Measurements from ENCODE around the gene PRF1. TPM values are rescaled to one million over a fixed set of nuclear protein-coding genes. Genes with fewer than 3 reads are reported as not detected.
"Not testable (repeated sequence)": the region's sequence is repeated elsewhere in the genome, so short reads cannot be mapped to it uniquely, and the experiment has no call there.

The PRF1 gene
- total and polyA plus RNA-seq, 8 donors = under 0.01 to 11.0 (median 1.4) TPM; not detected in 1

- intact Hi-C loops (cut with DNase I; ENCODE audit: low total_unique reads) = no loop called here
- 56 to 67% (median 59%) methylated on average over 4 of the region's 4 CpGs for WGBS, 5 donors
- no peaks in the 10 kb centered on the region for H3K4me1 ChIP-seq
- DNase-seq = no peak
- no peaks in the 10 kb centered on the region for H3K27me3 ChIP-seq
- H3K4me3 ChIP-seq = no peak overlapping the region
- H3K36me3 ChIP-seq = no peaks in the 10 kb centered on the region
- no peak overlapping the region for H3K27ac ChIP-seq
- peaks cover 0 to 10% (median 6%) of the 10 kb centered on the region in 4 donors for H3K9me3 ChIP-seq
- TF ChIP-seq EP300 (IDR thresholded peaks at IDR 0.05) (no peak), CTCF (IDR thresholded peaks at IDR 0.05) (no peak), POLR2AphosphoS5 (IDR thresholded peaks at IDR 0.05) (no peak), POLR2A (IDR thresholded peaks at IDR 0.05) (no peak)
Measured at GRCh38 chr10:70634011-70634410, 31.5 kb upstream of the PRF1 start.

GRCh38 chr10:70631735-70632134 is 29.2 kb upstream of the PRF1 start:
- intact Hi-C loops (cut with DNase I; ENCODE audit: low total_unique reads); H3K27me3 ChIP-seq; H3K4me3 ChIP-seq; H3K4me1 ChIP-seq; H3K9me3 ChIP-seq; H3K27ac ChIP-seq; DNase-seq; H3K36me3 ChIP-seq: not testable (repeated sequence)
- 56 to 80% (median 62%) methylated on average over 1 to 2 of the region's 6 CpGs for WGBS, 5 donors

- Histone ChIP-seq H3K36me3 (no peaks in the 10 kb centered on the region), H3K27me3 (no peaks in the 10 kb centered on the region), H3K4me3 (no peak overlapping the region), H3K27ac (no peak overlapping the region), H3K9me3 (peaks cover 0 to 10% (median 6%) of the 10 kb centered on the region in 4 donors), H3K4me1 (no peaks in the 10 kb centered on the region)
- DNase-seq = no peak
- intact Hi-C loops (cut with DNase I; ENCODE audit: low total_unique reads) = no loop called here
- TF ChIP-seq EP300 (IDR thresholded peaks at IDR 0.05) (no peak), POLR2AphosphoS5 (IDR thresholded peaks at IDR 0.05) (no peak), POLR2A (IDR thresholded peaks at IDR 0.05) (no peak), CTCF (IDR thresholded peaks at IDR 0.05) (no peak)
- 59 to 75% (median 63%) methylated on average over 1 of the region's 1 CpG for WGBS, 5 donors
Measured at GRCh38 chr10:70629338-70629737, 26.8 kb upstream of the PRF1 start.

GRCh38 chr10:70626056-70626455 is 23.5 kb upstream of the PRF1 start:
- H3K27ac ChIP-seq = no peak overlapping the region
- no peaks in the 10 kb centered on the region for H3K27me3 ChIP-seq
- no peak for DNase-seq
- no peaks in the 10 kb centered on the region for H3K4me1 ChIP-seq
- peaks cover 0 to 10% (median 6%) of the 10 kb centered on the region in 4 donors for H3K9me3 ChIP-seq
- no peaks in the 10 kb centered on the region for H3K36me3 ChIP-seq
- no peak for TF ChIP-seq CTCF (IDR thresholded peaks at IDR 0.05)
- no peak for TF ChIP-seq POLR2AphosphoS5 (IDR thresholded peaks at IDR 0.05)
- no peak for TF ChIP-seq POLR2A (IDR thresholded peaks at IDR 0.05)
- TF ChIP-seq EP300 (IDR thresholded peaks at IDR 0.05) = no peak
- H3K4me3 ChIP-seq = no peak overlapping the region
- intact Hi-C loops (cut with DNase I; ENCODE audit: low total_unique reads) = no loop called here

DNA sequence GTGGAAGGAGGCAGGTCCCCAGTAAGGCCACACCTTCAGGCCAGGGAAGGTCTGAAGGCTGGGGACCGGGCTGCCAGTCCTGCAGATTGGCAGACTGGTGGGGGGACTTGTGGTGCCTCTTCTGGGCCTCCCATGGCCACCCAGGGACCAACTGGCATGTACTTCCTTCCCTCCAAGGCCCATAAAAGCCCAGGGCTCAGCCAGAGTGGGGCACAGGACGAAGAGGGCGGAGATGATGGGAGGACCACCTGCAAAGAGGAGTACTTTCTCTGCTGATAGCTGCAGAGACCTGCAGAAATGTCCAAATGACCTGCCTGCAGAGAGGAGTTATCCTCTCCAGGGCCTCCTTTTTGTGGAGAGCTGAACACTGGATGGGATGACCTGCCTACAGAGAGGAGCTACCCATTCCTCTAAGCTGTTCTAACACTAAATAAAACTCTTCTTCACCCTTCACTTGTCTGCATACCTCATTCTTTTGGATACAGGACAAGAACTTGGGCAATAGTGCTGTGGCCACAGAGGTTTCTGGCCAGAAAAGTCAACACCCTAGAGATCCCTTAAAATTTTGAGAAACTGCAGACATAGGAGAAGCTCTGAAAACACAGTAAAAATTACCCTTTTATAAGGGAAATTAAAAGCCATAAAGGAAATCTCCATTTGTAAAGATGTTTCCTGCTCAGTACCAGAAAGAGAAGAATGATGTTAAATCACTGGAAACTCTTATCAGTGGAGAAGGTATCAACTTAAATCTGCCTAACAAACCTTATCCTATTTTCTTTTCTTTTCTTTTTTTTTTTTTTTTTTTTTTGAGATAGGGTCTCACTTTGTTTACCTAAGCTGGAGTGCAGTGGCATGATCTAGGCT is 20.7 kb upstream of the PRF1 start:
- TF ChIP-seq EP300 (IDR thresholded peaks at IDR 0.05) (no peak), POLR2A (IDR thresholded peaks at IDR 0.05) (no peak), POLR2AphosphoS5 (IDR thresholded peaks at IDR 0.05) (no peak), CTCF (IDR thresholded peaks at IDR 0.05) (no peak)
- no peaks in the 10 kb centered on the region for H3K27me3 ChIP-seq
- H3K27ac ChIP-seq = peak overlapping the region in 1 of 5 donors; percentile 8
- 83 to 92% (median 87%) methylated on average over 2 to 3 of the region's 3 CpGs for WGBS, 5 donors
- intact Hi-C loops (cut with DNase I; ENCODE audit: low total_unique reads) = no loop called here
- DNase-seq = no peak
- no peak overlapping the region for H3K4me3 ChIP-seq
- peaks cover 0 to 14% (median 4%) of the 10 kb centered on the region in 4 donors for H3K9me3 ChIP-seq
- H3K4me1 ChIP-seq = no peaks in the 10 kb centered on the region
- no peaks in the 10 kb centered on the region for H3K36me3 ChIP-seq
